HL-60 (cell line): ENCODE results near the gene PLD5.

Experiments used
- DNase-seq, 2 experiments: peaks; one replicate each; pipeline ENCODE4 v3.0.0-alpha.2; 2010 to 2020; ENCODE audit warnings: low read depth in 1 of 2, low spot score in 1 of 2
- H3K27ac ChIP-seq: fragments of 250-450 bp; sonication (Bioruptor Pico); replicated peaks from 2 replicates; pipeline ENCODE4 v1.5.1; 2020; ENCODE audit warnings: mild to moderate bottlenecking, moderate library complexity
- H3K27me3 ChIP-seq: fragments of 250-450 bp; sonication (Bioruptor Pico); 2 replicates; pipeline ENCODE4 v1.5.1; 2021; ENCODE audit warnings: mild to moderate bottlenecking, moderate library complexity; ENCODE audit not compliant: insufficient read depth, poor library complexity, severe bottlenecking
- H3K4me3 ChIP-seq: replicated peaks from 2 replicates; pipeline ENCODE4 v1.5.1; 2011; ENCODE audit warnings: mild to moderate bottlenecking, control low read depth, low read length; ENCODE audit not compliant: insufficient read depth
- CTCF ChIP-seq: IDR thresholded peaks from one replicate; pipeline ENCODE4 v1.5.1; 2011; ENCODE audit warnings: low read length, control low read depth, inconsistent platforms; ENCODE audit not compliant: insufficient read depth
- GABPA ChIP-seq: IDR thresholded peaks from 2 replicates; pipeline ENCODE4 v1.6.1; 2012; ENCODE audit warnings: low read depth
- POLR2AphosphoS5 ChIP-seq: IDR thresholded peaks from 2 replicates; pipeline ENCODE4 v1.6.1; 2012; ENCODE audit warnings: low read depth
- SPI1 ChIP-seq: IDR thresholded peaks from 2 replicates; pipeline ENCODE4 v1.6.1; 2012; ENCODE audit warnings: low read depth, mild to moderate bottlenecking, borderline replicate concordance
- TF ChIP-seq, protein P1 (sequence below): IDR thresholded peaks from 2 replicates; pipeline ENCODE4 v1.6.1; 2012; ENCODE audit warnings: low read depth; ENCODE audit not compliant: insufficient replicate concordance

Gene PLD5

DNA sequence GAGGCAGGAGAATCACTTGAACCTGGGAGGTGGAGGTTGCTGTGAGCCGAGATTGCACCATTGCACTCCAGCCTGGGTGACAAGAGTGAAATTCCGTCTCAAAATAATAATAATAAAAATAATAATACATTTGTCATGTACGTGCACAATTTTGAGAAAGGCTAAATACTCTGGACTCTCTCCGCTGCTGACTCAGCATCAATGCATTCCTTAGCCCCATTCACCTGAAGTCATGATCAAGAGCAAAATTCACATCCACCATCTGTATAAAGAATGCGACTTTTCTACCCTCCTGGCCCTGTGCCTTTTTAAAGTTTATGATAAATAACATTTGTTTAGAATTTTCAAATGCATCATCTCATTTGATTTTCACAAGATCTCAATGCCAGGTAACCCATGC lies 490.1 kb downstream of the PLD5 start:
- no peak for TF ChIP-seq SPI1
- no peak for TF ChIP-seq CTCF
- TF ChIP-seq POLR2AphosphoS5 = no peak
- TF ChIP-seq, protein P1, sequence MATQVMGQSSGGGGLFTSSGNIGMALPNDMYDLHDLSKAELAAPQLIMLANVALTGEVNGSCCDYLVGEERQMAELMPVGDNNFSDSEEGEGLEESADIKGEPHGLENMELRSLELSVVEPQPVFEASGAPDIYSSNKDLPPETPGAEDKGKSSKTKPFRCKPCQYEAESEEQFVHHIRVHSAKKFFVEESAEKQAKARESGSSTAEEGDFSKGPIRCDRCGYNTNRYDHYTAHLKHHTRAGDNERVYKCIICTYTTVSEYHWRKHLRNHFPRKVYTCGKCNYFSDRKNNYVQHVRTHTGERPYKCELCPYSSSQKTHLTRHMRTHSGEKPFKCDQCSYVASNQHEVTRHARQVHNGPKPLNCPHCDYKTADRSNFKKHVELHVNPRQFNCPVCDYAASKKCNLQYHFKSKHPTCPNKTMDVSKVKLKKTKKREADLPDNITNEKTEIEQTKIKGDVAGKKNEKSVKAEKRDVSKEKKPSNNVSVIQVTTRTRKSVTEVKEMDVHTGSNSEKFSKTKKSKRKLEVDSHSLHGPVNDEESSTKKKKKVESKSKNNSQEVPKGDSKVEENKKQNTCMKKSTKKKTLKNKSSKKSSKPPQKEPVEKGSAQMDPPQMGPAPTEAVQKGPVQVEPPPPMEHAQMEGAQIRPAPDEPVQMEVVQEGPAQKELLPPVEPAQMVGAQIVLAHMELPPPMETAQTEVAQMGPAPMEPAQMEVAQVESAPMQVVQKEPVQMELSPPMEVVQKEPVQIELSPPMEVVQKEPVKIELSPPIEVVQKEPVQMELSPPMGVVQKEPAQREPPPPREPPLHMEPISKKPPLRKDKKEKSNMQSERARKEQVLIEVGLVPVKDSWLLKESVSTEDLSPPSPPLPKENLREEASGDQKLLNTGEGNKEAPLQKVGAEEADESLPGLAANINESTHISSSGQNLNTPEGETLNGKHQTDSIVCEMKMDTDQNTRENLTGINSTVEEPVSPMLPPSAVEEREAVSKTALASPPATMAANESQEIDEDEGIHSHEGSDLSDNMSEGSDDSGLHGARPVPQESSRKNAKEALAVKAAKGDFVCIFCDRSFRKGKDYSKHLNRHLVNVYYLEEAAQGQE = no peak
- no peak for TF ChIP-seq GABPA
- H3K4me3 ChIP-seq = no peak overlapping the region
- peaks cover 2% of the 10 kb centered on the region for H3K27me3 ChIP-seq
- no peak for DNase-seq
- H3K27ac ChIP-seq = no peak overlapping the region

GRCh38 chr1:242033447-242033846 lies 491.1 kb downstream of the PLD5 start:
- Histone ChIP-seq H3K27me3 (peaks cover 2% of the 10 kb centered on the region), H3K27ac (no peak overlapping the region), H3K4me3 (no peak overlapping the region)
- TF ChIP-seq, protein P1 = no peak
- TF ChIP-seq GABPA = no peak
- no peak for TF ChIP-seq SPI1
- TF ChIP-seq CTCF = no peak
- TF ChIP-seq POLR2AphosphoS5 = no peak
- no peak for DNase-seq
